Lung (tissue), 12 donors: Measurements from ENCODE around the gene TROAP. TPM values are rescaled to one million over a fixed set of nuclear protein-coding genes. Genes with fewer than 3 reads are reported as not detected.
"Not testable (repeated sequence)": the region's sequence is repeated elsewhere in the genome, so short reads cannot be mapped to it uniquely, and the experiment has no call there.

Experiments used
- ATAC-seq: fragments of 200-7000 bp; cut with Tn5 transposase; one replicate; pipeline ENCODE4 v1.9.1; 2020; ENCODE audit warnings: moderate number of reproducible peaks; ENCODE audit not compliant: insufficient read depth, low FRiP score
- DNase-seq, 3 donors: peaks; one replicate each; pipeline ENCODE4 v3.0.0-alpha.2; 2013 to 2017
- H3K27ac ChIP-seq, 2 donors: one replicate each; pipeline ENCODE4 v1.5.1; 2013; ENCODE audit warnings: mild to moderate bottlenecking in 2 of 2, moderate library complexity in 2 of 2, control low read depth in 1 of 2, inconsistent platforms in 1 of 2, low read depth in 1 of 2, low read length in 1 of 2
- H3K27me3 ChIP-seq, 3 donors: one replicate each; pipeline ENCODE4 v1.5.1; 2013; ENCODE audit warnings: low read length in 2 of 3; ENCODE audit not compliant: control insufficient read depth in 3 of 3, insufficient read depth in 3 of 3
- H3K36me3 ChIP-seq, 4 donors: one replicate each; pipeline ENCODE4 v1.5.1; 2013; ENCODE audit warnings: low read length in 4 of 4, mild to moderate bottlenecking in 1 of 4, moderate library complexity in 1 of 4; ENCODE audit not compliant: control insufficient read depth in 4 of 4, insufficient read depth in 4 of 4
- H3K4me1 ChIP-seq, 5 donors: one replicate each; pipeline ENCODE4 v1.5.1; 2013; ENCODE audit warnings: low read length in 5 of 5, mild to moderate bottlenecking in 2 of 5, moderate library complexity in 1 of 5; ENCODE audit not compliant: control insufficient read depth in 5 of 5, insufficient read depth in 5 of 5
- H3K4me3 ChIP-seq: one replicate; pipeline ENCODE4 v1.5.1; 2013; ENCODE audit warnings: mild to moderate bottlenecking, control low read depth, moderate library complexity
- H3K9ac ChIP-seq, 2 donors: one replicate each; pipeline ENCODE4 v1.5.1; 2013; ENCODE audit warnings: low read length in 2 of 2, control low read depth in 1 of 2; ENCODE audit not compliant: insufficient read depth in 1 of 2
- H3K9me3 ChIP-seq, 4 donors: one replicate each; pipeline ENCODE4 v1.5.1; 2013; ENCODE audit warnings: low read length in 3 of 4, mild to moderate bottlenecking in 1 of 4, moderate library complexity in 1 of 4; ENCODE audit not compliant: control insufficient read depth in 4 of 4, insufficient read depth in 3 of 4
- WGBS, 2 donors: extraction: QIAGEN DNeasy Blood & Tissue Kit; methylation state at CpG; one replicate each; pipeline ENCODE4 v1.1.7; 2013; 5-methylcytosine and 5-hydroxymethylcytosine counted together
- polyA plus RNA-seq, 2 donors: library from polyadenylated mRNA; stranded (reverse); fragments of 200-250 nt; gene quantifications; one replicate each; pipeline ENCODE4 v1.2.1, GENCODE V29; 2013
- total RNA-seq, 2 donors: library from RNA; depleted of rRNA in 1 of 2; stranded (reverse); fragments of >200 nt in 1 of 2; gene quantifications; one replicate each; pipeline ENCODE4 v1.2.1, GENCODE V29; 2014 to 2021
- TF ChIP-seq, protein P1 (sequence below): IDR thresholded peaks from 2 replicates; pipeline ENCODE4 v1.5.1; 2012; ENCODE audit warnings: mild to moderate bottlenecking; ENCODE audit errors: control extremely low read depth, extremely low read depth
- donor health status: control.
- donor health status: control.
- donor health status: Bipolar disorder and iron deficiency.
- donor health status: healthy.
- donor health status: DM: yes; HTN: yes; CAD: no.

Gene TROAP
- total and polyA plus RNA-seq, 4 donors = 1.2 to 4.6 (median 3.2) TPM

DNA sequence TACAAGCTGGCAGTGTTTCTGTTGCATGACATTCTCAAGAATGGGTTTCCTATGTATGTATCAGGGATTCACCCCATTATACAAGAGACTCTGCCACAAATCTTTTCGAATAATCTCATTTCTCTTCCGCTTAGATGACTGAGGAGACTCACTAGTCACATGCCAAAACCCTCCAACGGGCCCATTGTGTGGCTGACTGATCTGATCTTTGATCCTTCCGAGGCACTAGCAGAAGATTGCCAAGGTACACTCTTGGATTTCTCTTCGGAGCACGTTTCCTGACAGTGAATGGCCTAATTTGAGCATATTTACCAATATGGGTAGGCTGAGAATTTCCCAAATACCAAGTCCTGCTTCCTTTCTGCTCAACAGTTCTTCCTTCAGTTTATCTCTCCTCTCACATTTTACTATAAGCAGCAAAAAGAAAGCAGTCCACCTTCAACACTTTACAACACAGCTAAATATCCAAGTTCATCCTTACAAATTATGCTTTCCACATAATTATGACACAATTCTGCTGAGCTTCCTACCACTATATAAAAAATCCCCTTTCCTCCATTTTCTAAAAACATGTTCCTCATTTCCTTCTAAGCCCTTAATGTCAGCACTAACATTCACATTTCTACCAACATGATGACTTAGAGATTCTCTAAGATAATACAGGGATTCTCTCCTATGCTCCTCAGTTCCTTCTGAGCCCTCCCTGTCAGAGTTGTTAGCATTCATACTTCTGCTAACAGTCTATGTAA lies 17.1 kb upstream of the TROAP start:
- Histone ChIP-seq H3K27ac (no peak overlapping the region), H3K4me1 (no peaks in the 10 kb centered on the region), H3K27me3 (peaks cover 0 to 20% (median 4%) of the 10 kb centered on the region in 3 donors), H3K9ac (no peak overlapping the region), H3K36me3 (no peaks in the 10 kb centered on the region), H3K9me3 (no peaks in the 10 kb centered on the region), H3K4me3 (no peak overlapping the region)
- ATAC-seq (no peak), DNase-seq (no peak)
- WGBS, 2 donors = 72 to 79% methylated on average over 6 of the region's 6 CpGs
- TF ChIP-seq, protein P1, sequence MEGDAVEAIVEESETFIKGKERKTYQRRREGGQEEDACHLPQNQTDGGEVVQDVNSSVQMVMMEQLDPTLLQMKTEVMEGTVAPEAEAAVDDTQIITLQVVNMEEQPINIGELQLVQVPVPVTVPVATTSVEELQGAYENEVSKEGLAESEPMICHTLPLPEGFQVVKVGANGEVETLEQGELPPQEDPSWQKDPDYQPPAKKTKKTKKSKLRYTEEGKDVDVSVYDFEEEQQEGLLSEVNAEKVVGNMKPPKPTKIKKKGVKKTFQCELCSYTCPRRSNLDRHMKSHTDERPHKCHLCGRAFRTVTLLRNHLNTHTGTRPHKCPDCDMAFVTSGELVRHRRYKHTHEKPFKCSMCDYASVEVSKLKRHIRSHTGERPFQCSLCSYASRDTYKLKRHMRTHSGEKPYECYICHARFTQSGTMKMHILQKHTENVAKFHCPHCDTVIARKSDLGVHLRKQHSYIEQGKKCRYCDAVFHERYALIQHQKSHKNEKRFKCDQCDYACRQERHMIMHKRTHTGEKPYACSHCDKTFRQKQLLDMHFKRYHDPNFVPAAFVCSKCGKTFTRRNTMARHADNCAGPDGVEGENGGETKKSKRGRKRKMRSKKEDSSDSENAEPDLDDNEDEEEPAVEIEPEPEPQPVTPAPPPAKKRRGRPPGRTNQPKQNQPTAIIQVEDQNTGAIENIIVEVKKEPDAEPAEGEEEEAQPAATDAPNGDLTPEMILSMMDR = no peak

DNA sequence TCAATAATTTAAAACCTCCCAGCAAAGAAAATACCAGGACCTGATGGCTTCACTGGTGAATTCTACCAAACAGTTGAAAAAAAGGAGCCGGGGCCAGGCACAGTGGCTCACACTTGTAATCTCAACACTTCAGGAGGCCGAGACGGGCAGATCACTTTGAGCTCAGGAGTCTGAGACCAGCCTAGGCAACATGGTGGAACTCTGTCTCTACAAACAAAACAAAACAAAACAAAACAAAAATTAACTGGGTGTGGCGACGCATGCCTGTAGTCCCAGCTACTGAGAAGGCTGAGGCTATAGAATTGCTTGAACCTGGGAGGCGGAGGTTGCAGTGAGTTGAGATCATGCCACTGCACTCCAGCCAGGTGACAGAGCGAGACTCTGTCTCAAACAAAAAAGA lies 13.7 kb upstream of the TROAP start:
- TF ChIP-seq, protein P1 = no peak
- Histone ChIP-seq H3K9ac (no peak overlapping the region), H3K27ac (no peak overlapping the region), H3K36me3 (no peaks in the 10 kb centered on the region), H3K4me1 (no peaks in the 10 kb centered on the region), H3K4me3 (no peak overlapping the region), H3K27me3 (peaks cover 0 to 8% (median 0%) of the 10 kb centered on the region in 3 donors), H3K9me3 (no peaks in the 10 kb centered on the region)
- ATAC-seq (no peak), DNase-seq (no peak)
- 90 to 94% methylated on average over 7 of the region's 7 CpGs for WGBS, 2 donors

DNA sequence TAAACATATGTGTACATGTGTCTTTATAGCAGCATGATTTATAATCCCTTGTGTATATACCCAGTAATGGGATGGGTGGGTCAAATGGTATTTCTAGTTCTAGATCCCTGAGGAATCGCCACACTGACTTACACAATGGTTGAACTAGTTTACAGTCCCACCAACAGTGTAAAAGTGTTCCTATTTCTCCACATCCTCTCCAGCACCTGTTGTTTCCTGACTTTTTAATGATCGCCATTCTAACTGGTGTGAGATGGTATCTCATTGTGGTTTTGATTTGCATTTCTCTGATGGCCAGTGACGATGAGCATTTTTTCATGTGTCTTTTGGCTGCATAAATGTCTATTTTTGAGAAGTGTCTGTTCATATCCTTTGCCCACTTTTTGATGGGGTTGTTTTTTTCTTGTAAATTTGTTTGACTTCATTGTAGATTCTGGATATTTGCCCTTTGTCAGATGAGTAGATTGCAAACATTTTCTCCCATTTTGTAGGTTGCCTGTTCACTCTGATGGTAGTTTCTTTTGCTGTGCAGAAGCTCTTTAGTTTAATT lies 12.5 kb upstream of the TROAP start:
- not testable (repeated sequence) for H3K9me3 ChIP-seq, ATAC-seq, H3K27me3 ChIP-seq, H3K4me3 ChIP-seq, H3K9ac ChIP-seq, H3K36me3 ChIP-seq, H3K27ac ChIP-seq, DNase-seq, H3K4me1 ChIP-seq
- WGBS, 2 donors = 27 to 51% methylated on average over 1 to 2 of the region's 3 CpGs

DNA sequence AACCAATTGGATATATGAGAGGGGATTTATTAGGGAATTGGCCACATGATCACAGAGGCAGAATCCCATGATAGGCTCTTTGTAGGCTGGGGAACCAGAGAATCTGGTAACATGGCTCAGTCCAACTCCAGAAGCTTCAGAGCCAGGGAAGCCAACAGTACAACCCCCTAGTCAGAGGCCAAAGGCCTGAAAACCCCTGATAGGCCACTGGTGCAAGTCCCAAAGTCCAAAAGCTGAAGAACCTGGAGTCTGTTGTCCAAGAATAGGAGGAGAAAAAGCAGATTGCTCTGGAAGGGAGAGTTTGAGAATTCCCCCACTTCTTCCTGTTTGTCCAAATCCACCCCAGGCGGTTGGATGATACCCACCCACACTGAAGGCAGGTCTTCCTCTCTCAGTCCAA lies 8.2 kb upstream of the TROAP start:
- 87 to 91% methylated on average over 1 of the region's 1 CpG for WGBS, 2 donors
- Histone ChIP-seq H3K9me3 (no peaks in the 10 kb centered on the region), H3K4me3 (no peak overlapping the region), H3K36me3 (no peaks in the 10 kb centered on the region), H3K27ac (no peak overlapping the region), H3K4me1 (no peaks in the 10 kb centered on the region), H3K9ac (no peak overlapping the region), H3K27me3 (peaks cover 0 to 2% (median 0%) of the 10 kb centered on the region in 3 donors)
- DNase-seq (no peak), ATAC-seq (no peak)
- TF ChIP-seq, protein P1 = no peak

DNA sequence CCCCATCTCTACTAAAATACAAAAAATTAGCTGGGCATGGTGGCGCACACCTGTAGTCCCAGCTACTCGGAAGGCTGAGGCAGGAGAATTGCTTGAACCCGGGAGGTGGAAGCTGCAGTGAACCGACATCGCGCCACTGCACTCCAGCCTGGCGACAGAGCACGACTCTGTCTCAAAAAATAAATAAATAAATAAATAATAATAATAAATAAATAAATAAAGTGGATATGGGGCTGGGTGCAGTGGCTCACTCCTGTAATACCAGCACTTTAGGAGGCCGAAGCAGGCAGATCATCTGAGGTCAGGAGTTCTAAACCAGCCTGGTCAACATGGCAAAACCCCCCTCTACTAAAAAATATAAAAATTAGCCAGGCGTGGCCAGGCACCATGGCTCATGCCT lies 5.9 kb upstream of the TROAP start:
- 95 to 97% methylated on average over 10 of the region's 10 CpGs for WGBS, 2 donors
- not testable (repeated sequence) for DNase-seq, H3K4me3 ChIP-seq, H3K36me3 ChIP-seq, H3K9ac ChIP-seq, H3K9me3 ChIP-seq, H3K27me3 ChIP-seq, ATAC-seq, H3K4me1 ChIP-seq, H3K27ac ChIP-seq

DNA sequence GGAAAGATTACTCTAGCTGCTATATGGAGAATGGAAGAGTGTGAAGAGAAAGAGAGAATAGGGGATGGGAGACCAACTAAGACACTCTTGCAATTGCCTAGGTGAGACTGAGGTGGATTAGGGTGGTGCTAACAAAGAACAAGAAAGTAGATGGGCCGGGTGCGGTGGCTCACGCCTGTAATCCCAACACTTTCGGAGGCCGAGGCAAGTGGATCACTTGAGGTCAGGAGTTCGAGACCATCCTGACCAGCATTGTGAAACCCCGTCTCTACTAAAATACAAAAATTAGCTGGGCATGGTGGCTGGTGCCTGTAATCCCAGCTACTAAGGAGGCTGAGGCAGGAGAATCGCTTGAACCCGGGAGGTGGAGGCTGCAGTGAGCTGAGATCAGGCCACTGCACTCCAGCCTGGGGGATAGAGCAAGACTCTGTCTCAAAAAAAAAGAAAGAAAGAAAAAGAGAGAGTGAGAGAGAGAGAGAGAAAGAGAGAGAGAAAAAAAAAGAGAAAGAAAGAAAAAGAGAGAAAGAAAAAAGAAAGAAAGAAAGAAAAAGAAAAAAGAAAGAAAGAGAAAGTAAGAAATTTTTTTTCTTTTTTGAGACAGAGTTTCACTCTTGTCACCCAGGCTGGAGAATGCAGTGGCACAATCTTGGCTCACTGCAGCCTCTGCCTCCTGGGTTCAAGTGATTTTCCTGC lies 2.5 kb upstream of the TROAP start:
- peaks cover 0 to 20% (median 7%) of the 10 kb centered on the region in 5 donors for H3K4me1 ChIP-seq
- H3K9me3 ChIP-seq, H3K27me3 ChIP-seq, ATAC-seq, DNase-seq, H3K36me3 ChIP-seq, H3K27ac ChIP-seq, H3K4me3 ChIP-seq, H3K9ac ChIP-seq: not testable (repeated sequence)
- 93 to 97% methylated on average over 9 of the region's 9 CpGs for WGBS, 2 donors
